22Rv1 (cell line): ENCODE data around the gene A4GALT.
"Not testable (repeated sequence)": the region's sequence is repeated elsewhere in the genome, so short reads cannot be mapped to it uniquely, and the experiment has no call there.

Experiments
- H3K27ac ChIP-seq: fragments of 450-650 bp; 2 replicates; pipeline ENCODE4 v1.5.1; 2017
- CTCF ChIP-seq: fragments of 450-650 bp; IDR thresholded peaks from 2 replicates; pipeline ENCODE4 v1.5.1; 2017; ENCODE audit warnings: mild to moderate bottlenecking
- ZFX ChIP-seq: fragments of 450-650 bp; IDR thresholded peaks from 2 replicates; pipeline ENCODE4 v1.6.1; 2017; ENCODE audit warnings: antibody characterized with exemption, borderline replicate concordance

A4GALT gene

GRCh38 chr22:42752230-42752746, 31.6 kb upstream of the A4GALT start:
- TF ChIP-seq CTCF (no peak), ZFX (no peak)
- no peak overlapping the region for H3K27ac ChIP-seq

- H3K27ac ChIP-seq, result not testable (repeated sequence)
Observed at GRCh38 chr22:42750421-42750820, 29.8 kb upstream of the A4GALT start.

DNA sequence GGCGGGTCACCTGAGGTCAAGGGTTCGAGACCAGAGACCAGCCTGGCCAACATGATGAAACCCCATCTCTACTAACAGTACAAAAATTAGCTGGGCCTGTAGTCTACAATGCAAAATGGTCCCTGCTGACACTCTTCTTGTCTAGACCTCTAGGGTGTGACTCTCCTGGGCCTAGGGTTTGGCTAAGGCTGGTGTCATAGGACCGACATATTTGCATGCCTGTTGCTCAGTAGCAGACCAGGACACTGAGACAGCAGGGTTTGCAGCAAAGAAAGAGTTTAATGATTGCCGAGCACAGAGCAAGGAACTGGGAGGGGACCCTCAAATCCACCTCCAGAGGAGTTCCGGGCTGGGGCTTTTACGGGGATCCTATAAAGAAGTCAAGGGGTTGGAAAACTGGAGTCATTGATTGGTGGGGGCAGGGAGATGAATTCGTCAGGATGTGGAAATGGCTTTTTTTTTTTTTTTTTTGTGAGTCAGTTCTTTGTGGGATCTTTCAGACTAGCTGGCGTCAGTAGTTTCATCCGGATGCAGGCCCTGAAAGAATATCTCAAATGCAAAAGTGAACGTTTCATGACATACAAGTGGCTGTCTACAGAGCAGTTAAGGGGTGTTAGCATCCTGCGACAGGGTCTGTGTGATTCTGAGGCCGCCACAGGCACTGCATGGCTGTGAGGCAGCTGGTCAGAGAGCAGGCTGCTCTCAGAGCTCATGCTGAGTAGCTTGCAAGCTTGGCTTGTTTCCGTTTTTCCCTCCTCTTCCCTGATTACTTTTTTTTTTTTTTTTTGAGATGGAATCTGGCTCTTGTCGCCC, 27.2 kb upstream of the A4GALT start:
- H3K27ac ChIP-seq, result no peak overlapping the region
- TF ChIP-seq ZFX (no peak), CTCF (no peak)

- no peak for TF ChIP-seq ZFX
- TF ChIP-seq CTCF, result no peak
- H3K27ac ChIP-seq, result no peak overlapping the region
Observed at GRCh38 chr22:42745118-42745517, 24.4 kb upstream of the A4GALT start.

- no peak for TF ChIP-seq ZFX
- TF ChIP-seq CTCF, result no peak
- no peak overlapping the region for H3K27ac ChIP-seq
Observed at GRCh38 chr22:42743501-42743991, 22.9 kb upstream of the A4GALT start.

DNA sequence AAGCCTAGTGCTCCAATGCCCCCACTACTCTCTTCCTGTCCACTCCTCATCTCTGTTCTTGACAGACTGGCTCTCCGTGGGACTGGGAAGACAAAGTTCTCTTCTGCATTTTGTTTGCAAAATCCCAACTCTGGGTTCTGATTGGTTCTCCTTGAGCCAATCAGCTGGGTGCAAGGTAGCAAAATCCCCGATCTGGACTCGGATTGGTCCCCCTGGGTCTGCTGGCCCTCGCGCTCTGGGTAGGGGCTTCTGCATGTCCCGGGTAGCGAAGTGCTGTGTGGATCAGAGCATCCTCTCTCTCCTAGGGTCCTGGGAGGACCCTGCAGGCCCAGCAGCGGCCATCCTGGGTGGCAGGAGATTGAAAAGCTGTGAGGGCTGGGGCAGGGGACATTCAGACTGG, 22.3 kb upstream of the A4GALT start:
- H3K27ac ChIP-seq, result no peak overlapping the region
- no peak for TF ChIP-seq ZFX
- TF ChIP-seq CTCF, result no peak

- H3K27ac ChIP-seq, result not testable (repeated sequence)
Observed at GRCh38 chr22:42740320-42740719, 19.6 kb upstream of the A4GALT start.

DNA sequence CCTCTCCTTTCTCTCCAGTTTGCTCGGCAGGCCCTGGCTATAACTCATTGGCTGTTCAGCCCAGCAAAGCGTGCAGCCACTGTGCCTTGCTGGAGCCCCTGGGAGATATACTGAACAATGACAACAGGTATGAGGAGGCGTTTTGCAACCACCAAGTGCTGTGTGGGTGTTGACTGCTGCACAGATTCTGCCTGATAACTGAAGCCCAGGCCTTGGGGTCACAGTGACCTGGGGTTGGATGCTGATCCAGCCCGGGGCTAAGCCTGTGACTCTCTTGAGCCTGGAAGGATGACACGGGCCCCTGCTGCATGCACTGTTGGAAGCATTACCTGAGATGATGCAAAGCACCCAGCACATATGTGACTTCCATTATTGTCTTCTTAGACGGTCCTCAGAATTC, 13.7 kb upstream of the A4GALT start:
- H3K27ac ChIP-seq, result no peak overlapping the region
- no peak for TF ChIP-seq CTCF
- TF ChIP-seq ZFX, result no peak

GRCh38 chr22:42733394-42733793, 12.7 kb upstream of the A4GALT start:
- not testable (repeated sequence) for H3K27ac ChIP-seq
